ENCODE results near the gene CTPS1.

DNA sequence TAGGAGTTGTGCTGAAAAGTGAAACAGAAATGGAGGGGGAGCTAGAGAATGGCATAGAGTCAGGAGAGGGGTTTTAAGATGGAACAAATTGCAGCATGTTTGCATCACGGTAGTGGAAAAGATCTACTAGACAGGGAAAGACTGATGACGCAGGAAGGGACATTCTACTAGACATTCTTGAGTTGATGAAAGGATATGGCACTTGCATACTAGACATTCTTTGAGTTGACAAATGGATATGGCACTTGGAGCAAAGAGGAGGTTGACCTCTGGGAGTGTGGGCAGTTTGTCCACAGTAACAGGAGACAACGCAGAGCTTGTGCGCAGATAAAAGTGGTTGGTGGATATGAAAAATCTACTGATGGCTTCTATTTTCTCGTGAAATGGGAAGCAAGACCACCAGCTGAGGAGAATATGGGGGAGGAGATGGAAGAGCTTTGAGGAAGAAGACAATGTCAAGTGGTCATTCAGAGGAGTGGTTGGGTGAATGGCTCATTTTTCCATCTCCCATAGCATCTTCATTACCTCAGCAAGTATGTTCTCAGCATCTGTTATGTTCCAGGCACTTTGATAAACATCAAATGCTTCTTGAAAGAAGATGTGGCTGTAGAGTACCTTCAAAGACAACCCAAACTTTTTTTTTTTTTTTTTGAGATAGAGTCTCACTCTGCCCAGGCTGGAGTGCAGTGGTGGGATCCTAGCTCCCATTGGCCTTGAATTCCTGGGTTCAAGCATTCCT lies 2.4 kb upstream of the CTPS1 start:
- TF ChIP-seq, protein P1, sequence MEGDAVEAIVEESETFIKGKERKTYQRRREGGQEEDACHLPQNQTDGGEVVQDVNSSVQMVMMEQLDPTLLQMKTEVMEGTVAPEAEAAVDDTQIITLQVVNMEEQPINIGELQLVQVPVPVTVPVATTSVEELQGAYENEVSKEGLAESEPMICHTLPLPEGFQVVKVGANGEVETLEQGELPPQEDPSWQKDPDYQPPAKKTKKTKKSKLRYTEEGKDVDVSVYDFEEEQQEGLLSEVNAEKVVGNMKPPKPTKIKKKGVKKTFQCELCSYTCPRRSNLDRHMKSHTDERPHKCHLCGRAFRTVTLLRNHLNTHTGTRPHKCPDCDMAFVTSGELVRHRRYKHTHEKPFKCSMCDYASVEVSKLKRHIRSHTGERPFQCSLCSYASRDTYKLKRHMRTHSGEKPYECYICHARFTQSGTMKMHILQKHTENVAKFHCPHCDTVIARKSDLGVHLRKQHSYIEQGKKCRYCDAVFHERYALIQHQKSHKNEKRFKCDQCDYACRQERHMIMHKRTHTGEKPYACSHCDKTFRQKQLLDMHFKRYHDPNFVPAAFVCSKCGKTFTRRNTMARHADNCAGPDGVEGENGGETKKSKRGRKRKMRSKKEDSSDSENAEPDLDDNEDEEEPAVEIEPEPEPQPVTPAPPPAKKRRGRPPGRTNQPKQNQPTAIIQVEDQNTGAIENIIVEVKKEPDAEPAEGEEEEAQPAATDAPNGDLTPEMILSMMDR (IDR thresholded peaks at IDR 0.05 in 4 of 5, conservative IDR thresholded peaks at IDR 0.05 in 1 of 5): no peak
- TF ChIP-seq POLR2A (IDR thresholded peaks at IDR 0.05): no peak

Measured in gastrocnemius medialis (tissue), 4 donors.